MG63 (cell line): ENCODE results near the gene MUC5B. TPM values are rescaled to one million over a fixed set of nuclear protein-coding genes. Genes with fewer than 3 reads are reported as not detected.

Source experiments
- DNase-seq: peaks from one replicate; pipeline ENCODE4 v3.0.0-alpha.2; 2020
- H3K27me3 ChIP-seq: fragments of 250-450 bp; sonication (Bioruptor Pico); 2 replicates; pipeline ENCODE4 v1.5.1; 2020; ENCODE audit warnings: mild to moderate bottlenecking, moderate library complexity
- H3K36me3 ChIP-seq: fragments of 250-450 bp; sonication (Bioruptor Pico); 2 replicates; pipeline ENCODE4 v1.5.1; 2020; ENCODE audit warnings: mild to moderate bottlenecking, moderate library complexity
- H3K4me3 ChIP-seq: fragments of 250-450 bp; sonication (Bioruptor Pico); 2 replicates; pipeline ENCODE4 v1.5.1; 2020; ENCODE audit warnings: mild to moderate bottlenecking, moderate library complexity
- H3K9me3 ChIP-seq: fragments of 250-450 bp; sonication (Bioruptor Pico); 2 replicates; pipeline ENCODE4 v1.5.1; 2020; ENCODE audit warnings: mild to moderate bottlenecking, moderate library complexity
- total RNA-seq: library from RNA; depleted of rRNA; stranded (reverse); fragments of >200 nt; shearing (Covaris generic); gene quantifications from 2 replicates; pipeline ENCODE4 v1.2.3, GENCODE V29; 2014; ENCODE audit warnings: low replicate concordance

The MUC5B gene
- total RNA-seq, 1 experiment from 2014 or later = not detected

- DNase-seq = no peak
- H3K27me3 ChIP-seq = no peaks in the 10 kb centered on the region
- H3K9me3 ChIP-seq = no peaks in the 10 kb centered on the region
- peaks cover 3% of the 10 kb centered on the region for H3K36me3 ChIP-seq
- H3K4me3 ChIP-seq = no peak overlapping the region
Measured at GRCh38 chr11:1276041-1276790, 53.4 kb downstream of the MUC5B start.

GRCh38 chr11:1276866-1277615 is 54.2 kb downstream of the MUC5B start:
- DNase-seq = no peak
- no peaks in the 10 kb centered on the region for H3K9me3 ChIP-seq
- H3K27me3 ChIP-seq = no peaks in the 10 kb centered on the region
- no peak overlapping the region for H3K4me3 ChIP-seq
- H3K36me3 ChIP-seq = peaks cover 3% of the 10 kb centered on the region

- Histone ChIP-seq H3K27me3 (no peaks in the 10 kb centered on the region), H3K9me3 (no peaks in the 10 kb centered on the region), H3K4me3 (no peak overlapping the region), H3K36me3 (peaks cover 3% of the 10 kb centered on the region)
- DNase-seq = no peak
Measured at GRCh38 chr11:1277936-1278512, 55.2 kb downstream of the MUC5B start.

- no peaks in the 10 kb centered on the region for H3K9me3 ChIP-seq
Measured at GRCh38 chr11:1278766-1279673, 56.2 kb downstream of the MUC5B start.

GRCh38 chr11:1279674-1280055 is 56.8 kb downstream of the MUC5B start:
- no peaks in the 10 kb centered on the region for H3K9me3 ChIP-seq
- H3K36me3 ChIP-seq = peaks cover 3% of the 10 kb centered on the region
- DNase-seq = no peak
- no peak overlapping the region for H3K4me3 ChIP-seq
- no peaks in the 10 kb centered on the region for H3K27me3 ChIP-seq

More at GRCh38 chr11:1278766-1279673, 56.2 kb downstream of the MUC5B start:
- H3K36me3 ChIP-seq = peaks cover 3% of the 10 kb centered on the region
- no peaks in the 10 kb centered on the region for H3K27me3 ChIP-seq
- H3K4me3 ChIP-seq = no peak overlapping the region
- no peak for DNase-seq

- Histone ChIP-seq H3K4me3 (no peak overlapping the region), H3K27me3 (no peaks in the 10 kb centered on the region), H3K9me3 (no peaks in the 10 kb centered on the region), H3K36me3 (peaks cover 3% of the 10 kb centered on the region)
- DNase-seq = no peak
Measured at GRCh38 chr11:1280116-1281035, 57.5 kb downstream of the MUC5B start.

- H3K27me3 ChIP-seq = no peaks in the 10 kb centered on the region
- no peak for DNase-seq
- H3K9me3 ChIP-seq = no peaks in the 10 kb centered on the region
- no peak overlapping the region for H3K4me3 ChIP-seq
- H3K36me3 ChIP-seq = peaks cover 1% of the 10 kb centered on the region
Measured at GRCh38 chr11:1281326-1281973, 58.6 kb downstream of the MUC5B start.

- DNase-seq = no peak
- no peaks in the 10 kb centered on the region; the same call in 1 of the 2 replicates for H3K36me3 ChIP-seq
- H3K27me3 ChIP-seq = no peaks in the 10 kb centered on the region
- H3K4me3 ChIP-seq = no peak overlapping the region
- H3K9me3 ChIP-seq = no peaks in the 10 kb centered on the region
Measured at GRCh38 chr11:1281974-1282365, 59.1 kb downstream of the MUC5B start.

- no peaks in the 10 kb centered on the region; the same call in 1 of the 2 replicates for H3K36me3 ChIP-seq
- no peak overlapping the region for H3K4me3 ChIP-seq
- no peaks in the 10 kb centered on the region for H3K27me3 ChIP-seq
- H3K9me3 ChIP-seq = no peaks in the 10 kb centered on the region
- no peak for DNase-seq
Measured at GRCh38 chr11:1283091-1283511, 60.2 kb downstream of the MUC5B start.

- DNase-seq = no peak
- H3K27me3 ChIP-seq = no peaks in the 10 kb centered on the region
- no peak overlapping the region for H3K4me3 ChIP-seq
- H3K9me3 ChIP-seq = no peaks in the 10 kb centered on the region
- H3K36me3 ChIP-seq = no peaks in the 10 kb centered on the region; the same call in 1 of the 2 replicates
Measured at GRCh38 chr11:1283906-1284305, 61.0 kb downstream of the MUC5B start.

GRCh38 chr11:1285316-1285744 is 62.5 kb downstream of the MUC5B start:
- Histone ChIP-seq H3K4me3 (no peak overlapping the region), H3K36me3 (peaks cover 3% of the 10 kb centered on the region; the same call in 1 of the 2 replicates)
- DNase-seq = no peak

GRCh38 chr11:1285876-1286275 is 63.0 kb downstream of the MUC5B start:
- Histone ChIP-seq H3K36me3 (peaks cover 5% of the 10 kb centered on the region), H3K27me3 (no peaks in the 10 kb centered on the region), H3K4me3 (no peak overlapping the region), H3K9me3 (no peaks in the 10 kb centered on the region)
- no peak for DNase-seq

More at GRCh38 chr11:1285316-1285744, 62.5 kb downstream of the MUC5B start:
- no peaks in the 10 kb centered on the region for H3K27me3 ChIP-seq
- H3K9me3 ChIP-seq = no peaks in the 10 kb centered on the region

- no peaks in the 10 kb centered on the region for H3K27me3 ChIP-seq
- peaks cover 5% of the 10 kb centered on the region for H3K36me3 ChIP-seq
- H3K4me3 ChIP-seq = no peak overlapping the region
- no peak for DNase-seq
- no peaks in the 10 kb centered on the region for H3K9me3 ChIP-seq
Measured at GRCh38 chr11:1287928-1288327, 65.1 kb downstream of the MUC5B start.

GRCh38 chr11:1288426-1289151 is 65.7 kb downstream of the MUC5B start:
- no peak for DNase-seq
- H3K27me3 ChIP-seq = no peaks in the 10 kb centered on the region
- no peaks in the 10 kb centered on the region for H3K9me3 ChIP-seq
- peaks cover 5% of the 10 kb centered on the region for H3K36me3 ChIP-seq
- H3K4me3 ChIP-seq = no peak overlapping the region
